K562 (cell line): ENCODE data around the gene UNC79. TPM values are rescaled to one million over a fixed set of nuclear protein-coding genes. Genes with fewer than 3 reads are reported as not detected.

Experiments
- ATAC-seq: fragments of 200-7000 bp; cut with Tn5 transposase; 3 replicates; pipeline ENCODE4 v1.9.1; 2020; ENCODE audit warnings: moderate library complexity
- BruUV-seq: library from RNA; stranded (reverse); fragments of 400-500 nt; replicated peaks from 2 replicates; lab custom pipeline; 2021; lab: Mats Ljungman, UMichigan
- CTCF ChIA-PET: fragments of 300-600 bp; formaldehyde crosslinking; extraction: SDS; loops from one replicate; lab custom pipeline; 2021; ENCODE audit warnings: low intra/inter-chr PET ratio; lab: Yijun Ruan, JAX
- POLR2A ChIA-PET: fragments of 300-600, 350-650 bp; sonication (Branson Sonifier 250); formaldehyde crosslinking; extraction: SDS; loops from one replicate; lab custom pipeline; 2021; ENCODE audit warnings: antibody characterized with exemption, inconsistent platforms; lab: Yijun Ruan, JAX
- DNase-seq, 4 experiments: peaks; one replicate each; pipeline versions ENCODE4 v3.0.0 to v3.0.0-alpha.2; 2011 to 2018; ENCODE audit warnings: low spot score in 3 of 4, mixed read lengths in 3 of 4; ENCODE audit errors: extremely low read depth in 1 of 4
- FAIRE-seq: peaks from 2 replicates; lab custom pipeline; 2011; peaks lifted over from hg19 to GRCh38; lab: Jason Lieb, UNC
- H2AFZ ChIP-seq: 2 replicates; pipeline ENCODE4 v1.6.0; 2011; ENCODE audit warnings: low read depth, low read length, control low read depth, inconsistent platforms
- H3K27ac ChIP-seq: fragments of 200-600 bp; 3 replicates; pipeline ENCODE4 v1.8.0; 2011; ENCODE audit warnings: low read depth, mild to moderate bottlenecking, control low read depth, inconsistent platforms, low read length, moderate library complexity, mixed read lengths; ENCODE audit errors: extremely low read depth
- H3K27me3 ChIP-seq, 2 experiments: fragments of 300-600 bp in 1 of 2; 2 replicates in 1 of 2; 3 replicates in 1 of 2; pipeline versions ENCODE4 v1.6.0 to v1.8.0; 2011; ENCODE audit warnings: inconsistent platforms in 2 of 2, low read length in 2 of 2, mild to moderate bottlenecking in 1 of 2, mixed read lengths in 1 of 2, moderate library complexity in 1 of 2; ENCODE audit not compliant: control insufficient read depth in 2 of 2, insufficient read depth in 2 of 2
- H3K36me3 ChIP-seq: fragments of 300-600 bp; 3 replicates; pipeline ENCODE4 v1.8.0; 2011; ENCODE audit warnings: mild to moderate bottlenecking, low read length, inconsistent platforms; ENCODE audit not compliant: control insufficient read depth, insufficient read depth
- H3K4me1 ChIP-seq, 2 experiments: fragments of 200-600 bp in 1 of 2; replicated peaks in 1 of 2; 2 replicates in 1 of 2; 3 replicates in 1 of 2; pipeline versions ENCODE4 v1.5.1 to v1.8.0; 2011; ENCODE audit warnings: inconsistent platforms in 2 of 2, low read length in 2 of 2, mild to moderate bottlenecking in 1 of 2, mixed read lengths in 1 of 2, moderate library complexity in 1 of 2; ENCODE audit not compliant: control insufficient read depth in 2 of 2, insufficient read depth in 2 of 2
- H3K4me2 ChIP-seq: 2 replicates; pipeline ENCODE4 v1.6.1; 2011; ENCODE audit warnings: low read length, control low read depth, inconsistent platforms, mixed read lengths; ENCODE audit not compliant: insufficient read depth
- H3K4me3 ChIP-seq: fragments of 200-600 bp; sonication (generic), shearing (Covaris generic); 2 replicates; pipeline ENCODE4 v1.5.1; 2016; ENCODE audit warnings: control low read depth, inconsistent platforms
- H3K79me2 ChIP-seq: fragments of 200-600 bp; 3 replicates; pipeline ENCODE4 v1.8.0; 2011; ENCODE audit warnings: low read length, inconsistent platforms; ENCODE audit not compliant: control insufficient read depth, insufficient read depth
- H3K9ac ChIP-seq, 2 experiments: 2 replicates each; pipeline versions ENCODE4 v1.6.0 to v1.6.1; 2011; ENCODE audit warnings: low read depth in 2 of 2, low read length in 2 of 2, control low read depth in 1 of 2, inconsistent platforms in 1 of 2, mild to moderate bottlenecking in 1 of 2, mixed read lengths in 1 of 2; ENCODE audit not compliant: insufficient read depth in 1 of 2
- H3K9me1 ChIP-seq: one replicate; pipeline ENCODE4 v1.6.0; 2011; ENCODE audit warnings: inconsistent platforms, mild to moderate bottlenecking, low read length, moderate library complexity; ENCODE audit not compliant: control insufficient read depth, insufficient read depth
- H3K9me3 ChIP-seq: replicated peaks from 2 replicates; pipeline ENCODE4 v1.5.1; 2011; ENCODE audit warnings: low read depth, low read length, inconsistent platforms; ENCODE audit not compliant: control insufficient read depth, insufficient read depth
- H4K20me1 ChIP-seq: replicated peaks from 2 replicates; pipeline ENCODE4 v1.6.1; 2011; ENCODE audit warnings: low read length, inconsistent platforms, mixed read lengths; ENCODE audit not compliant: control insufficient read depth, insufficient read depth
- BRCA1 ChIP-seq, 2 experiments: fragments of 450-650 bp in 1 of 2; sonication (generic) in 1 of 2; formaldehyde crosslinking in 1 of 2; IDR thresholded peaks; 2 replicates each; pipeline versions ENCODE4 v1.5.0 to v1.6.1; 2017 to 2020; ENCODE audit warnings: mild to moderate bottlenecking in 1 of 2, missing genetic modification reagents in 1 of 2
- RBM25 ChIP-seq: fragments of 200-400 bp; formaldehyde crosslinking; IDR thresholded peaks from 2 replicates; pipeline ENCODE4 v1.6.1; 2018; ENCODE audit warnings: low read length, low read depth, moderate library complexity; ENCODE audit not compliant: severe bottlenecking
- TRIM28 ChIP-seq: fragments of 450-650 bp; IDR thresholded peaks from 2 replicates; pipeline ENCODE4 v1.6.1; 2017
- ZBTB26 ChIP-seq: fragments of 450-650 bp; formaldehyde crosslinking; IDR thresholded peaks from 2 replicates; pipeline ENCODE4 v1.4.0; 2022; ENCODE audit warnings: missing genetic modification characterization
- ZFP30 ChIP-seq: fragments of 250-450 bp; sonication (Bioruptor Pico); IDR thresholded peaks from 2 replicates; pipeline ENCODE4 v1.8.0; 2022; ENCODE audit warnings: moderate library complexity, mild to moderate bottlenecking, inconsistent platforms, borderline replicate concordance
- in situ Hi-C: fragments of 300-500 bp; cut with MboI; formaldehyde crosslinking; loops from 4 replicates; pipeline ENCODE4 v1.15.0; 2018; ENCODE audit warnings: inconsistent platforms, mixed read lengths
- intact Hi-C: fragments of 100-400 bp; cut with micrococcal nuclease; formaldehyde crosslinking; loops from 2 replicates; pipeline ENCODE4 v1.14.2; 2022
- polyA plus RNA-seq, 8 experiments: library from polyadenylated mRNA; depleted of rRNA in 4 of 8; stranded (reverse) in 5 of 8; unstranded in 3 of 8; fragments of >200 nt; fragmentation: Nextera tagmentation in 2 of 8; fragmentation: Illumina TruSeq in 1 of 8; extraction: Ambion mirVana in 2 of 8; extraction: Trizol in 1 of 8; gene quantifications; 2 replicates each; pipeline versions ENCODE4 v1.2.1 to v1.2.3, GENCODE V29; 2011 to 2014; ENCODE audit warnings: inconsistent platforms in 1 of 8, missing spikeins in 1 of 8
- total RNA-seq, 7 experiments: library from RNA; depleted of rRNA in 6 of 7; stranded (reverse); fragments of >200 nt in 6 of 7; fragmentation: Illumina TruSeq in 2 of 7; extraction: Trizol in 2 of 7; gene quantifications; 2 replicates each; pipeline versions ENCODE4 v1.2.1 to v1.2.3, GENCODE V29; 2011 to 2021; ENCODE audit warnings: low replicate concordance in 1 of 7

Gene UNC79
- total and polyA plus RNA-seq, 9 of the 15 experiments (the other 6 are each of a cell fraction or from before 2014, with no cell fraction given): under 0.01 to 0.04 (median 0.01) TPM; not detected in 6

DNA sequence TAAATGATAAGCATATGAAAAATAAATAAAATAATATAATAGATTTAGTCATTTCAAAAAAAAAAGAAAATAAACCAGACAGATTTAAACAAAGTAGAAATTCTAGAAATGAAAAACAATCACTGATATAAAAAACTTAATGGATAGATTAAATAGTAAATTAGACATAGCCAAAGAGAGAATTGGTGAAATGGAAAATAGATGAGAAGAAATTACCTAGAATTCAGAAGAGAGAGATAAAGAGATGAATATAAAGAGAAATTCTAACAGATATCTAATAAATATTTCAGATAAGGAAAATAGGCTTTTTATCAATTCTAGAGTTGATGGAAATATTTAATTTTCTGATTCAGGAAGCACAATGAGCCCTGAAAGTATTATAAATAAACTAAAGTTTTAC lies 234.4 kb downstream of the UNC79 start:
- DNase-seq (no peak), ATAC-seq (no peak), FAIRE-seq (no peak)
- Histone ChIP-seq H3K9me1 (no peaks in the 10 kb centered on the region), H3K79me2 (no peaks in the 10 kb centered on the region), H3K4me1 (no peaks in the 10 kb centered on the region), H3K9me3 (no peaks in the 10 kb centered on the region), H3K27ac (no peak overlapping the region), H3K4me2 (no peak overlapping the region), H3K36me3 (no peaks in the 10 kb centered on the region), H4K20me1 (no peaks in the 10 kb centered on the region), H3K27me3 (no peaks in the 10 kb centered on the region), H2AFZ (no peak overlapping the region), H3K4me3 (no peak overlapping the region), H3K9ac (no peak overlapping the region)
- TF ChIP-seq BRCA1 (IDR thresholded peaks at IDR 0.05) (no peak), BRCA1 (CRISPR knock-in tag; IDR thresholded peaks at IDR 0.05) (no peak), RBM25 (peak; percentile 77), TRIM28 (0 out of 2 replicates have a peak, but pooled peaks have one; percentile 22), ZBTB26 (CRISPR knock-in tag) (no peak), ZFP30 (CRISPR knock-in tag) (0 out of 2 replicates have a peak, but pooled peaks have one; percentile 13)
- POLR2A ChIA-PET: no interaction called here
- intact Hi-C loops (no loop called here), in situ Hi-C loops (loop anchor here (25.0 kb wide), 1 partner anchor 522 kb away; no protein-coding TSS in a partner anchor)
- BruUV-seq: no TSS peak
- CTCF ChIA-PET: no interaction called here
